Psoas muscle (tissue), 8 donors: ENCODE results near the gene EIF2S3B. TPM values are rescaled to one million over a fixed set of nuclear protein-coding genes. Genes with fewer than 3 reads are reported as not detected.

ENCODE experiments used
- ATAC-seq, 4 donors: fragments of 200-7000 bp; cut with Tn5 transposase; one replicate each; pipeline ENCODE4 v1.9.1; 2020; ENCODE audit warnings: moderate library complexity in 3 of 4, mild to moderate bottlenecking in 2 of 4
- DNase-seq, 2 donors: peaks; one replicate each; pipeline ENCODE4 v3.0.0-alpha.2; 2020
- H3K27ac ChIP-seq: fragments of 200-600 bp; one replicate; pipeline ENCODE4 v1.8.0; 2022
- H3K27me3 ChIP-seq, 3 donors: fragments of 200-600 bp in 1 of 3; one replicate each; pipeline versions ENCODE4 v1.6.1 to v1.8.0; 2013 to 2022; ENCODE audit warnings: low read length in 2 of 3, mild to moderate bottlenecking in 2 of 3, moderate library complexity in 1 of 3; ENCODE audit not compliant: insufficient read depth in 3 of 3
- H3K36me3 ChIP-seq, 2 donors: fragments of 200-600 bp in 1 of 2; one replicate each; pipeline versions ENCODE4 v1.6.1 to v1.8.0; 2013 to 2022; ENCODE audit warnings: low read depth in 1 of 2, mild to moderate bottlenecking in 1 of 2, moderate library complexity in 1 of 2; ENCODE audit not compliant: insufficient read depth in 1 of 2
- H3K4me1 ChIP-seq: fragments of 200-600 bp; one replicate; pipeline ENCODE4 v1.8.0; 2022
- H3K4me3 ChIP-seq: fragments of 200-600 bp; one replicate; pipeline ENCODE4 v1.8.0; 2022; ENCODE audit warnings: mild to moderate bottlenecking
- H3K9me3 ChIP-seq: fragments of 200-600 bp; one replicate; pipeline ENCODE4 v1.8.0; 2022
- WGBS, 3 donors: extraction: QIAGEN DNeasy Blood & Tissue Kit; methylation state at CpG; one replicate each; pipeline versions ENCODE4 v1.1.6 to v1.1.7; 2013; 5-methylcytosine and 5-hydroxymethylcytosine counted together
- intact Hi-C, 2 donors: fragments of 100-400 bp; cut with DNase I; formaldehyde crosslinking; loops; one replicate each; pipeline versions ENCODE4 v1.11.0 to v1.14.2; 2022
- polyA plus RNA-seq, 3 donors: library from polyadenylated mRNA; stranded (reverse); fragments of 200-250 nt; gene quantifications; one replicate each; pipeline ENCODE4 v1.2.3, GENCODE V29; 2013
- total RNA-seq, 4 donors: library from RNA; stranded (reverse); fragmentation: NEBNext Ultra II Directional in 2 of 4; extraction: Animal tissue kit (Norgen Biotek cat#: 25700) in 2 of 4; gene quantifications; one replicate each; pipeline versions ENCODE4 v1.2.1 to v1.2.4, GENCODE V29; 2021 to 2023
- TF ChIP-seq, protein P1 (sequence below): fragments of 200-600 bp; IDR thresholded peaks from one replicate; pipeline ENCODE4 v1.8.0; 2022; ENCODE audit warnings: antibody characterized with exemption
- donor health status: healthy with polysubstance abuse.
- donor health status: DM: no; HTN: no; CAD: no; lungs with moderate emphysema.
- donor health status: Bipolar disorder and iron deficiency.
- donor health status: healthy.
- donor health status: DM: yes; HTN: yes; CAD: no.
- donor health status: DM: no; HTN: no; CAD: no.
- donor health status: DM: no; HTN: no; CAD: no.
- donor health status: DM: yes; HTN: yes; CAD: no.

EIF2S3B gene
- total and polyA plus RNA-seq, 7 donors: 0.20 to 2.6 (median 0.38) TPM

GRCh38 chr12:10503460-10503859 is 2.2 kb upstream of the EIF2S3B start:
- no peaks in the 10 kb centered on the region for H3K36me3 ChIP-seq
- intact Hi-C loops: no loop called here
- H3K9me3 ChIP-seq: peaks cover 4% of the 10 kb centered on the region
- H3K4me3 ChIP-seq: no peak overlapping the region
- WGBS, 3 donors: 59 to 83% (median 72%) methylated on average over 1 of the region's 1 CpG
- no peak for DNase-seq
- no peaks in the 10 kb centered on the region for H3K27me3 ChIP-seq
- no peaks in the 10 kb centered on the region for H3K4me1 ChIP-seq
- no peak overlapping the region for H3K27ac ChIP-seq
- TF ChIP-seq, protein P1, sequence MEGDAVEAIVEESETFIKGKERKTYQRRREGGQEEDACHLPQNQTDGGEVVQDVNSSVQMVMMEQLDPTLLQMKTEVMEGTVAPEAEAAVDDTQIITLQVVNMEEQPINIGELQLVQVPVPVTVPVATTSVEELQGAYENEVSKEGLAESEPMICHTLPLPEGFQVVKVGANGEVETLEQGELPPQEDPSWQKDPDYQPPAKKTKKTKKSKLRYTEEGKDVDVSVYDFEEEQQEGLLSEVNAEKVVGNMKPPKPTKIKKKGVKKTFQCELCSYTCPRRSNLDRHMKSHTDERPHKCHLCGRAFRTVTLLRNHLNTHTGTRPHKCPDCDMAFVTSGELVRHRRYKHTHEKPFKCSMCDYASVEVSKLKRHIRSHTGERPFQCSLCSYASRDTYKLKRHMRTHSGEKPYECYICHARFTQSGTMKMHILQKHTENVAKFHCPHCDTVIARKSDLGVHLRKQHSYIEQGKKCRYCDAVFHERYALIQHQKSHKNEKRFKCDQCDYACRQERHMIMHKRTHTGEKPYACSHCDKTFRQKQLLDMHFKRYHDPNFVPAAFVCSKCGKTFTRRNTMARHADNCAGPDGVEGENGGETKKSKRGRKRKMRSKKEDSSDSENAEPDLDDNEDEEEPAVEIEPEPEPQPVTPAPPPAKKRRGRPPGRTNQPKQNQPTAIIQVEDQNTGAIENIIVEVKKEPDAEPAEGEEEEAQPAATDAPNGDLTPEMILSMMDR: no peak
- ATAC-seq: no peak

DNA sequence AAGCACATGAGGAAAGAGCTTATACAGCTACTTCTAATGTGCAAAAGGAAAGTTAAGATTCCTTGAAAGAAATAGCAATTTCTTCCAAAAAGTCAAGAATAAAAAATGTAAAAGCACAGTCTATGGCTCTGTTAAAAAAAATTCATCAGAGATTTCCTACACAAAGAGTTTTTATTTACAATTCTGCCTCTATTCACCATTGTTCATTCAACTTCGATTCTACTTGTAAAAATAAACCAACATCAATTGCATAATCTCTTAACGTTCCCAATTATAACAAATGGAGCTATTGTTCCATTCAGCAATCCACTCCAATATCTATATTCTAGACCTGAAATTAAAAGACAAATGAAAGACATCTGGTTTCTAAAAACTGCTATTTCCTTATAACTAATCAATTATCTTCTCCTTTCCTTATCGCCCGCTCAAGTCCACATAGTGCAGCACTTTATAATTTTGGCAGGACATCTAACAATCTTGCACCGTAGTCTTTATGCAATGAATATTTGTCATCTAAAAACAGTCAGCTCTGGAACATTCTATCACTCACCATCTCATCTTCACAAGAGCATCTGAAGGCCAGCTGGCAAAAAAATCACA is 6.2 kb downstream of the EIF2S3B start:
- no peak for DNase-seq
- TF ChIP-seq, protein P1: no peak
- Histone ChIP-seq H3K9me3 (no peaks in the 10 kb centered on the region), H3K36me3 (no peaks in the 10 kb centered on the region), H3K27me3 (no peaks in the 10 kb centered on the region), H3K4me1 (no peaks in the 10 kb centered on the region), H3K27ac (no peak overlapping the region), H3K4me3 (no peak overlapping the region)
- intact Hi-C loops: no loop called here
- WGBS, 3 donors: 64 to 79% (median 66%) methylated on average over 5 of the region's 5 CpGs
- no peak for ATAC-seq

- TF ChIP-seq, protein P1: no peak
- Histone ChIP-seq H3K27ac (no peak overlapping the region), H3K4me3 (no peak overlapping the region), H3K36me3 (no peaks in the 10 kb centered on the region), H3K9me3 (no peaks in the 10 kb centered on the region), H3K27me3 (no peaks in the 10 kb centered on the region), H3K4me1 (no peaks in the 10 kb centered on the region)
- intact Hi-C loops: no loop called here
- DNase-seq (no peak), ATAC-seq (no peak)
- WGBS, 3 donors: 80 to 86% (median 81%) methylated on average over 4 of the region's 4 CpGs
Observed at GRCh38 chr12:10512798-10513197, 7.1 kb downstream of the EIF2S3B start.

GRCh38 chr12:10521555-10521954 is 15.9 kb downstream of the EIF2S3B start:
- TF ChIP-seq, protein P1: no peak
- Histone ChIP-seq H3K4me1 (no peaks in the 10 kb centered on the region), H3K27ac (no peak overlapping the region), H3K4me3 (no peak overlapping the region), H3K36me3 (no peaks in the 10 kb centered on the region), H3K9me3 (no peaks in the 10 kb centered on the region), H3K27me3 (no peaks in the 10 kb centered on the region)
- ATAC-seq (no peak), DNase-seq (no peak)
- 58 to 60% (median 59%) methylated on average over 2 of the region's 2 CpGs for WGBS, 3 donors
- intact Hi-C loops: no loop called here
